Measurements from ENCODE around the gene MYO7A.
A peak's percentile ranks its signal among the peaks of the same experiment; 100 is the strongest.

Gene MYO7A

DNA sequence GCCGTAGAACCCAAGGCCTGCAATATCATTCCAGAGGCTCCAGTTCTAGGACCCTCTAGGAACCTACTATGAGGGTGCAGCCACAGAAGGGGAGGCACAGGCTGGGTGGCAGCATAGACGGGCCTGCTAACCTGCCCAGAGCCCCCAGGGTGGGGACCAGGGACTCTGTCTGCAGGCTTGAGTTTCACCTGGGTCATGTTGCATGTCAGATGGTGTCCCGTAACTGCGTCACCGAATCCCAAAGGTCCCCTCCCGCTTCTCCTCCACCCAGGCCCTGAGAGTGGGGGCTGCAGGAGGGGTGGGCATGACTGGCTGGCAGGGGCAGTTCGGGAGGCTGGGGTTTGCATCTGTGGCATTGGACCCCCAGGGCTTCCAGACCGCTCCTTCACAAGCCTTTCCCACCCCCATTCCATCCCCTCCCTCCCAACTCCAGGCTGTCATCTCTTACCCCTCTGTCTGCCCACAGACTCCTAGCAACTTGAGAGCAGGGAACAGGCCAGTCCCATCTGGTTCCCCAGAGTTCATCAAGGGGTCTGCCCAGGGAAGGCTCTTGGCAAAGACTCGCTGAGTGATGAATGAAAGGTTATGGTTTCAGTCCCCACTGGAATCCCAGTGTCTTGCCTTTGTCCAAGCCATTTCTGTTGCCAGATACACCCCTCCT is 16.3 kb downstream of the MYO7A start:
- Histone ChIP-seq H3K9me3 (ENCODE audit: control insufficient read depth in 5 of 5, low read length in 5 of 5) (no peaks in the 10 kb centered on the region), H3K27ac (ENCODE audit: low read depth, low read length) (no peak overlapping the region), H3K36me3 (ENCODE audit: control insufficient read depth in 5 of 5, insufficient read depth in 5 of 5, low read length in 5 of 5) (no peaks in the 10 kb centered on the region), H3K9ac (ENCODE audit: low read length in 5 of 5) (no peak overlapping the region), H3K4me1 (ENCODE audit: control insufficient read depth in 5 of 5, insufficient read depth in 5 of 5, low read length in 5 of 5) (peaks cover 6 to 26% (median 15%) of the 10 kb centered on the region in 5 donors), H3K27me3 (ENCODE audit: control insufficient read depth in 5 of 5, insufficient read depth in 4 of 5, low read length in 5 of 5) (no peaks in the 10 kb centered on the region), H3K4me3 (ENCODE audit: low read depth in 1 of 5, low read length in 5 of 5) (no peak overlapping the region)

DNA sequence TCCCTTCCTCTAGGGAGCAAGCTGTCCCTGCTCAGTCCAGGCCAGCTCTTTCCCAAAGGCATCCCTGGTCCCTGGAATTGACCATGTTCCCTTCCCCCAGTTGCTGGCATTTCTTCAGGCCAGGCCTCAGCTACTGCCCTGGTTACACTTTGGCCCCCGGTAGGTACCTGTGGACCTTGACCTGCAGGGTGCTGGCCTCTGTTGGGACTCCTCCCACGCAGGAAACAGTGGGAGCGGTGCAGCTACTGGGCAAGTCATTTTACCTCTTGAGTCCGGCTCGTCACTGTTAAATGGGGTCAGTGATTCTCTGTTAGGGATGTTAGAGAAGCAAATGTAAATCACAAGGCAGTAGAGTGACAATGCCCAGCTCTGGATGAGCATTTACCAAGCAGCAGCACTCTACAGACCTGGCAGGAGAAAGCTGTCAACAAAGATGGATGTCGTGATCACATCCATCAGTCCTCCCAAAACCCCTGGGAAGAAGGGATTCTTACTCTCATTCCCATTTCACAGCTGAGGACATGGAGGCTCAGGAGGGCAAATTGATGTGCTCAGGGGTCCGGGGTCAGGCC is 16.9 kb downstream of the MYO7A start:
- Histone ChIP-seq H3K27me3 (ENCODE audit: control insufficient read depth in 5 of 5, insufficient read depth in 4 of 5, low read length in 5 of 5) (no peaks in the 10 kb centered on the region), H3K36me3 (ENCODE audit: control insufficient read depth in 5 of 5, insufficient read depth in 5 of 5, low read length in 5 of 5) (no peaks in the 10 kb centered on the region), H3K9me3 (ENCODE audit: control insufficient read depth in 5 of 5, low read length in 5 of 5) (no peaks in the 10 kb centered on the region), H3K9ac (ENCODE audit: low read length in 5 of 5) (no peak overlapping the region), H3K27ac (ENCODE audit: low read depth, low read length) (no peak overlapping the region), H3K4me1 (ENCODE audit: control insufficient read depth in 5 of 5, insufficient read depth in 5 of 5, low read length in 5 of 5) (peaks cover 2 to 20% (median 11%) of the 10 kb centered on the region in 5 donors), H3K4me3 (ENCODE audit: low read depth in 1 of 5, low read length in 5 of 5) (no peak overlapping the region)

DNA sequence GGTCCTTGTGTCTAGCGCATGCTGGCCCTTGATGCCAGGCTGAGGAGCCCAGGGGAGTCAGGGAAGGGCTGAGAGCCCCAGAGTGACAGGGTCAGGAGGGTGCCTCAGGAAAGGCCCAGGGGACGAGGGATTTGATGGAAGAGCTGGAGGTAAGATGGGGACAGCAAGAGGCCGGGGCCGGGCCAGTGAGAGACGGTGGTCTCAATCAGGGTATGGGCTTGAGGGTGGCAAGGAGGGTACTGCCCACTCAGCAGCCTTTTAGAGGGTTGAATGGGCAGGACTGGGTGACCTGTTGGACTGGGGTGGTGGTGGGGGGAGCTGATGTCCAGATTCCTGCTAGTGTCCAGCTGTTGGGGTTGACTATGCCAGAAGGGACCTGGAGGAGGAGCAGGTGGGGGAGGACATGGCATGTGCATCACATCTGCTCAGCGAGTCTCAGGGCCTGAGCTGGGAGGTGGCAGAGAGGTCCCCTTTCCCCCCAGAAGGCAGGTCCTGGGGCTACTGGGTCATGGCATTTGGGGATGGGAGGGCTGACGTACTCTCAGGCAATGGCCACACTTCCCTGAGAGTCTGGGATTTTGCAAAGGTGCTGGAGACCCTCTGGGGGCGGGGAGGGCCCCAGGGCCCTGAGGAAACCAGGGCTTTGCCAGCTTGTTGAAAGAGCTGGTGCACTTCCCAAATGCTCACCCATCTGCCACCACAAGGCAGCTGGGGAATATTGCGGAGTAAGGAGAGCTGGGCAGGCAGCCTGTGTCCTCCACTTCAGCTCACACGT is 18.4 kb downstream of the MYO7A start:
- Histone ChIP-seq H3K4me3 (ENCODE audit: low read depth in 1 of 5, low read length in 5 of 5) (no peak overlapping the region), H3K36me3 (ENCODE audit: control insufficient read depth in 5 of 5, insufficient read depth in 5 of 5, low read length in 5 of 5) (no peaks in the 10 kb centered on the region), H3K9ac (ENCODE audit: low read length in 5 of 5) (no peak overlapping the region), H3K27me3 (ENCODE audit: control insufficient read depth in 5 of 5, insufficient read depth in 4 of 5, low read length in 5 of 5) (no peaks in the 10 kb centered on the region), H3K4me1 (ENCODE audit: control insufficient read depth in 5 of 5, insufficient read depth in 5 of 5, low read length in 5 of 5) (peaks cover 0 to 11% (median 8%) of the 10 kb centered on the region in 5 donors), H3K27ac (ENCODE audit: low read depth, low read length) (no peak overlapping the region), H3K9me3 (ENCODE audit: control insufficient read depth in 5 of 5, low read length in 5 of 5) (no peaks in the 10 kb centered on the region)

DNA sequence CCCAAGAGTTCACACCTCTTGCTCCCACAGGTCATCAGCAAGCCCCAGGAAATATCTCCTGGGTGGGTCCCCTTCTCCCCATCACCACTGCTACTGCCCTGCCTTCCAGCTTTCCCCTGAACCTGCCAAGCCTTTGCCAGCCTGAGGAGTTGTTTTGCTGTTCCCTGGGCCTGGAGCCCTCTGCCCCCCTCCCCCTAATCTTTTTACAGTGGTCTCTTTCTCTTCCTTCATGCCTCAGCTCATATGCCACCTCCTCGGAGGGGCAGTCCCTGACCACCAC is 18.9 kb downstream of the MYO7A start:
- H3K4me1 ChIP-seq (ENCODE audit: control insufficient read depth in 5 of 5, insufficient read depth in 5 of 5, low read length in 5 of 5) = peaks cover 0 to 11% (median 8%) of the 10 kb centered on the region in 5 donors
- H3K9me3 ChIP-seq (ENCODE audit: control insufficient read depth in 5 of 5, low read length in 5 of 5) = no peaks in the 10 kb centered on the region
- H3K9ac ChIP-seq (ENCODE audit: low read length in 5 of 5) = no peak overlapping the region
- H3K27ac ChIP-seq (ENCODE audit: low read depth, low read length) = no peak overlapping the region
- no peaks in the 10 kb centered on the region for H3K27me3 ChIP-seq (ENCODE audit: control insufficient read depth in 5 of 5, insufficient read depth in 4 of 5, low read length in 5 of 5)
- H3K36me3 ChIP-seq (ENCODE audit: control insufficient read depth in 5 of 5, insufficient read depth in 5 of 5, low read length in 5 of 5) = no peaks in the 10 kb centered on the region
- no peak overlapping the region for H3K4me3 ChIP-seq (ENCODE audit: low read depth in 1 of 5, low read length in 5 of 5)

DNA sequence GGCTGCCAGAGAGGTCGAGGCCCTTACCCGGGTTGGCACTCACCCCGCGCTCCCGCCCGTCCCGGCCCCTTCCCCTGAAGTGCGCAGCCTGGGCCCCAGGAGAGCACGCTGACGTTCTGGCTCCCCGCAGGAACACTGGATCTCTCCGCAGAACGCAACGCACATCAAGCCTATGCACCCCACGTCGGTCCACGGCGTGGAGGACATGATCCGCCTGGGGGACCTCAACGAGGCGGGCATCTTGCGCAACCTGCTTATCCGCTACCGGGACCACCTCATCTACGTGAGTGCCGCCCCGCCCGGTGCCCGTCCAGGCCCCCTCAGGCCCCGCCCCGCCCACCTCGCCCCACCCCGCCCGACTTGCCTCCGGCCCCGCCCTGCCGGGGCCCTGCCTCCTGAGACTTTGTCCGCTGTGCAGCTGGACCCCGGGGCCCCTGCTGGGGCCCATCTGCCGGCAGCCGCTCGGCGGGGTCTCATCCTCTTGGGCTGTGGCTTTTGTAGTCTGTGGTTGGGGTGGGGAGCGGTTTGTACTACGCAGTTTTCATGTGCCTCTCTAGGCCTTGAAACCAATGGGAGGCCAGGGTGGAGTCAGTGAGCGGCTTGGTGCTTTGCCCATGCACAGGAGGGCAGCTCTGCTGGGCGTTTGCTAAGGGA is 19.7 kb downstream of the MYO7A start:
- no peaks in the 10 kb centered on the region for H3K9me3 ChIP-seq (ENCODE audit: control insufficient read depth in 5 of 5, low read length in 5 of 5)
- H3K27ac ChIP-seq (ENCODE audit: low read depth, low read length) = no peak overlapping the region
- H3K4me1 ChIP-seq (ENCODE audit: control insufficient read depth in 5 of 5, insufficient read depth in 5 of 5, low read length in 5 of 5) = peaks cover 0 to 18% (median 10%) of the 10 kb centered on the region in 5 donors
- H3K27me3 ChIP-seq (ENCODE audit: control insufficient read depth in 5 of 5, insufficient read depth in 4 of 5, low read length in 5 of 5) = no peaks in the 10 kb centered on the region
- peak overlapping the region in 1 of 5 donors; percentile 32 for H3K9ac ChIP-seq (ENCODE audit: low read length in 5 of 5)
- no peaks in the 10 kb centered on the region for H3K36me3 ChIP-seq (ENCODE audit: control insufficient read depth in 5 of 5, insufficient read depth in 5 of 5, low read length in 5 of 5)
- H3K4me3 ChIP-seq (ENCODE audit: low read depth in 1 of 5, low read length in 5 of 5) = peak overlapping the region; percentile 26 to 55 (median 36)

DNA sequence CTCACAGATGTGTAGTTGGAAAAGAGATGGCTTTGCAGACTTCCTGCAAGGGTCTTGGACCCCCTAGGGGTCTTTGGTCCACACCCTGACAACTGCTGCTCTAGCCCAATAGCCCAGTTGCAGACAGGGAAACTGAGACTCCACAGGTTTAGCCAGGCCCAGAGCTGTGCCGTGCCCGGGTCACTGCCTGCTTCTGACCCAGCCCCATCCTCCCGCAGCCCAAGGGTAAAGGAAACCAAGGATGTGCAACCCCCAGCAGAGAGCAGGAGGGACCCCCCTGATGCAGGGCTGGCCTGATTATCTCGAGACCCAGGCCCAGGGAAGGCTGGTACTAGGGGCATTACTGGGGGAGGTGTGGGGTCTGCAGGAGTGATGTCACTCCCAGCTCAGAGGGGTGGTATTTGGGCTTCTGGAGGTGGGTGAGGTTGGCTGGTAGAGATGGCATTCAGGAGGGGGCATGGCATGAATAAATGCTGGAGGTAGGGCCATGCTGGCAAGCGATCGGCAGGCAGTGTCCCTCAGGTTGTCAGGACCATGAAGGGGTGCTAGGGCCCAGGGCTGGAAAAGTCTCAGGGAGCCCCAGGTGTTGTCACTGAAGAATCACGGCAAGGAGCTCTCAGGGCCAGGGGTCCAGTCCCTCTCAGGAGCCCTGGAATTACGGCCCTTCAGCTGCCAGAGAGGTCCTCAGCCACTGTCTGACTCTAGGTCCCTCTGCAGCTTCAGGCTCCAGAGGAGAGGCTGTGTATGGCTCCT is 21.1 kb downstream of the MYO7A start:
- Histone ChIP-seq H3K4me1 (ENCODE audit: control insufficient read depth in 5 of 5, insufficient read depth in 5 of 5, low read length in 5 of 5) (peaks cover 0 to 31% (median 18%) of the 10 kb centered on the region in 5 donors), H3K9ac (ENCODE audit: low read length in 5 of 5) (no peak overlapping the region), H3K9me3 (ENCODE audit: control insufficient read depth in 5 of 5, low read length in 5 of 5) (no peaks in the 10 kb centered on the region), H3K27me3 (ENCODE audit: control insufficient read depth in 5 of 5, insufficient read depth in 4 of 5, low read length in 5 of 5) (no peaks in the 10 kb centered on the region), H3K4me3 (ENCODE audit: low read depth in 1 of 5, low read length in 5 of 5) (no peak overlapping the region), H3K36me3 (ENCODE audit: control insufficient read depth in 5 of 5, insufficient read depth in 5 of 5, low read length in 5 of 5) (no peaks in the 10 kb centered on the region), H3K27ac (ENCODE audit: low read depth, low read length) (no peak overlapping the region)

DNA sequence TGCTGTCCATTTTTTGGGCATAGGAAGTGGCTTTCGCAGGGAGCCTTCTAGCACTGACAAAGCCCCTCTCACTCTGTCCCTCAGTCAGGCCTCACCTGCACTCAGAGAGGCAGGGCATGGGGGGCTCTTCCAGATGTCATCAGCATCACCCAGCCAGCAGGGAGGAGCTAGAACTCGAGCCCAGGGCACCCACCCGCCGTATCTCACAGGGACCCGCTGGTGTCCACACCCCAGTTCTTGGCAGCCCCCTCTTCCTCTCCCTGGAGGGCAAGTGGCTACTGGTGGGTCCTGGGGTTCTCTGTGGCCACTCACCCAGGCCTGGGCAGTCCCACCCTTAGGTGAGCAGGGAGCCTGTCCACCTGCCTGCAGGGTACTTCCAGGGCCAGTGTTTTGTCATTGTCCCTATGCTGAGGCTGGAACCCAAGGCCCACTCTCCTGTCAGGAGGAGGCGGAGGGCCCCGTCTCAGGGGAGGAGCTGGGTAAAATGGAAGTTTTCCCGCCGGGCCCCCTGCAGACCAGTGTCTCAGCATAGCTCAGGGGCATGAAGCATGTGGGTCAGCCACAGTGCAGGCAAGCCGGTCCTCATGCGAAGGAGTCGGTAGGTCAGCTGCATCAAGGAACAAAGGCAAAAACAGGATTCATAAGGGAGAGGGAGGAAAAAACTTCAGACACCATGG is 21.8 kb downstream of the MYO7A start:
- Histone ChIP-seq H3K36me3 (ENCODE audit: control insufficient read depth in 5 of 5, insufficient read depth in 5 of 5, low read length in 5 of 5) (no peaks in the 10 kb centered on the region), H3K9ac (ENCODE audit: low read length in 5 of 5) (no peak overlapping the region), H3K9me3 (ENCODE audit: control insufficient read depth in 5 of 5, low read length in 5 of 5) (no peaks in the 10 kb centered on the region), H3K27ac (ENCODE audit: low read depth, low read length) (no peak overlapping the region), H3K4me1 (ENCODE audit: control insufficient read depth in 5 of 5, insufficient read depth in 5 of 5, low read length in 5 of 5) (peaks cover 0 to 38% (median 25%) of the 10 kb centered on the region in 5 donors), H3K27me3 (ENCODE audit: control insufficient read depth in 5 of 5, insufficient read depth in 4 of 5, low read length in 5 of 5) (no peaks in the 10 kb centered on the region), H3K4me3 (ENCODE audit: low read depth in 1 of 5, low read length in 5 of 5) (no peak overlapping the region)

DNA sequence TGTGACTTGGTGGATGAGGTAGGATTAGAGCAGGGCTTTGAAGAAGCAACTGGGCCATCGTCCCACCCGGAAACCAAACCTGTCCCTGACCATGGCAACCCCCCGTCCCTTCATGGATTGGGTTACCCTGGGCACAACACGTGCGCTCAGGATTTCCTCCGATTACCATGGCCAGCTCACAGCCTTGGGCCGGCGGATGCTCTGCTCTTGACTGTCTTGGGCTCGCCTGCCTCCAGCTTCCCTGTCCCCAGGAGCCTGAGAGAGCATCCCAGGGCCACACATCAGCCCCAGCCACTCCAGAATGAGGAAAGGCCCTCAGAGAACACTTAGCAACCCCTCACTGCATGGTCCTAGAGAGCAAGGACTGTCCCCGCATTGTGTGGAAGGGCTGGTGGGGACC is 22.8 kb downstream of the MYO7A start:
- no peak overlapping the region for H3K27ac ChIP-seq (ENCODE audit: low read depth, low read length)
- H3K9ac ChIP-seq (ENCODE audit: low read length in 5 of 5) = no peak overlapping the region
- H3K36me3 ChIP-seq (ENCODE audit: control insufficient read depth in 5 of 5, insufficient read depth in 5 of 5, low read length in 5 of 5) = no peaks in the 10 kb centered on the region
- H3K9me3 ChIP-seq (ENCODE audit: control insufficient read depth in 5 of 5, low read length in 5 of 5) = no peaks in the 10 kb centered on the region
- H3K27me3 ChIP-seq (ENCODE audit: control insufficient read depth in 5 of 5, insufficient read depth in 4 of 5, low read length in 5 of 5) = no peaks in the 10 kb centered on the region
- peaks cover 0 to 43% (median 25%) of the 10 kb centered on the region in 5 donors for H3K4me1 ChIP-seq (ENCODE audit: control insufficient read depth in 5 of 5, insufficient read depth in 5 of 5, low read length in 5 of 5)
- H3K4me3 ChIP-seq (ENCODE audit: low read depth in 1 of 5, low read length in 5 of 5) = no peak overlapping the region

DNA sequence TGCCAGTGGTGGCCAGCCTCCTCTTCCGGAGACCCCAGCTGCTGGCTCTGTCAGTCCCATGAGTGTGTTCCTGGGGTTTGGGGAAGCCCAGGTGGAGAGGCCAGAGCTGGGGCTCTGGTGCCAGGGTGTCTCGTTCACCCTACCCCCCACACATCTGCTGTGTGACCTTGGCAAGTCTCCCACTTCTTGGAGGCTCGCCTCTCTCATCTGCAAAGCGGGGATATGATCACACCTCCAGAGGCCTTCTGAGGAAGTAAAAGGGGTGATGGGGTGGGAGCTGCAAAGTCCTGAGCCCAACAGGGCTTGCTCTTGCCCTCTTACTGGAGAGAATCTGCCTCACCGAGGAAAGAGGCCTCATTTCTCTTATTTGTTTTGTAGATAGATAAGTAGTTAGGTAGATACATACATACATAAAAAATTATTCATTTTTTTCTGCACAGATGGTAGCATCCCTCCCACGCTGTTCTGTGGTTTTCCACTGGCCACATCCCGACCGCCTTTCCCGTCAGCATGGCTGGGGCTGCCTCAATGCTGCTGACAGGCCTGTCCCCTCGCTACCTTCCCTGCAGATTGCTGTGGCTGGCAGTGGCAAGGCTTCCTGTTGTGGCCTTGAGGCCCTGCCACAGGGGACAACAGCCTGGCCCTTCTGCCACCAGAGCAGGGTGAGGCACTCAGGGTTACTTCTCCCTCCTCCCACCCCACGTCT is 23.9 kb downstream of the MYO7A start:
- Histone ChIP-seq H3K27me3 (ENCODE audit: control insufficient read depth in 5 of 5, insufficient read depth in 4 of 5, low read length in 5 of 5) (no peaks in the 10 kb centered on the region), H3K27ac (ENCODE audit: low read depth, low read length) (no peak overlapping the region), H3K9me3 (ENCODE audit: control insufficient read depth in 5 of 5, low read length in 5 of 5) (no peaks in the 10 kb centered on the region), H3K4me1 (ENCODE audit: control insufficient read depth in 5 of 5, insufficient read depth in 5 of 5, low read length in 5 of 5) (peaks cover 0 to 43% (median 25%) of the 10 kb centered on the region in 5 donors), H3K9ac (ENCODE audit: low read length in 5 of 5) (no peak overlapping the region), H3K36me3 (ENCODE audit: control insufficient read depth in 5 of 5, insufficient read depth in 5 of 5, low read length in 5 of 5) (no peaks in the 10 kb centered on the region), H3K4me3 (ENCODE audit: low read depth in 1 of 5, low read length in 5 of 5) (no peak overlapping the region)
